Ammon's horn (tissue), 1 donor: ENCODE measurements around the gene IFNE.

Experiments
- DNase-seq: peaks from one replicate; pipeline ENCODE4 v3.0.0-alpha.2; 2016; ENCODE audit warnings: low spot score

Gene IFNE, protein sequence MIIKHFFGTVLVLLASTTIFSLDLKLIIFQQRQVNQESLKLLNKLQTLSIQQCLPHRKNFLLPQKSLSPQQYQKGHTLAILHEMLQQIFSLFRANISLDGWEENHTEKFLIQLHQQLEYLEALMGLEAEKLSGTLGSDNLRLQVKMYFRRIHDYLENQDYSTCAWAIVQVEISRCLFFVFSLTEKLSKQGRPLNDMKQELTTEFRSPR

DNA sequence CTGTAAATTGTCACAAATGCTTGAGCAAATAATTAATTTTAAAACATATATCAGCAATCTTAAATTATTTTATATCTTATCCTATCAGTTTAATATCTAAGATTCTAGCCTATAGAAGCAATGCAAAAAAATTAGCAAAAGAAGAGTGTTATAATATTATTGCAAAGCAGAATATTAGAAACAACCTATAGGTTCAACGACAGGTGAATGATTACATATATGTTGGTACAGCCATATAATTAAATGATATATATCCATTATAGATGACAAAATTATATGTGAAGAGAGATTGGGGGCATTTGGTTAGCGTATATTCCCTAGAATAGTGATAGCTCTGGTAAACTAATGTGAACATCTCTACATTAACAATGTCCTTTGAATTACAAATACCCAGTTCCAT lies at the start of gene IFNE:
IFNE (minus strand) TSS at position 101 of the 400 bp plus-strand sequence. CDS start 619 bp downstream, outside the sequence.
- no peak for DNase-seq

DNA sequence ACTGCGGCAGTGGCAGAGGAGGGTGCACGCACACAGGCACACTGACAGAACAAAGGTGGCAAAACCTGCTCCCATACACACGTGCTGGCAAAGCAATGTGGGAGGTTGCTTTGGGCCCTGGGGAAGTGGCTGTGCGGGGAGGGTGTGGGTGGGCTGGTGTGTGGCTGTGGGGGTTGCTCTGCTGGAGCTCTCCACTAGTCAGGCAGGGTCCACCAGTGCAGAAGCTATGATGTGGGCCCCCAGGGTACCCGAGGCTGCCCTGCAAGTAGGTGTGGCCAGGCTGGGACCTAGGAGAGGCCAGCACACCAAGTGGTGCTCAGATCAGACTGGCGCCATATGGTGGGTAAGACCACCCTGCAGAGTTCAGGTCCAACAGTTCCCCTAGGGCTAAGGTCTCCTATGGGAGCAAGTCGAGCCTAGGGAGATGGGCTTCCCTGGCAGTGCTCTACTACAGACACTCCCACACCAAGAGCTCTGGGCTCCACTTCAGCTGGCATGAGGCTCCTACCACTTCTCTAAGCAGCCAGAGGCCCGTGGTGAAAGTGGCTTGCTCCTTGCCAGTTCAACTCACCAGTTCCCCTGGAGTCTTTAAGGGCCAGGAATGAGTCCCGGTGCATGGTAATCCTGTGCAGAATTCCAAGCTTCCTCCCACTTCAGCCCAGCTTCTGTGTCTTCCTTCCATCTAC lies 46.2 kb upstream of the IFNE start:
- no peak for DNase-seq

- DNase-seq = no peak
Measured at GRCh38 chr9:21527579-21527978, 45.5 kb upstream of the IFNE start.

DNA sequence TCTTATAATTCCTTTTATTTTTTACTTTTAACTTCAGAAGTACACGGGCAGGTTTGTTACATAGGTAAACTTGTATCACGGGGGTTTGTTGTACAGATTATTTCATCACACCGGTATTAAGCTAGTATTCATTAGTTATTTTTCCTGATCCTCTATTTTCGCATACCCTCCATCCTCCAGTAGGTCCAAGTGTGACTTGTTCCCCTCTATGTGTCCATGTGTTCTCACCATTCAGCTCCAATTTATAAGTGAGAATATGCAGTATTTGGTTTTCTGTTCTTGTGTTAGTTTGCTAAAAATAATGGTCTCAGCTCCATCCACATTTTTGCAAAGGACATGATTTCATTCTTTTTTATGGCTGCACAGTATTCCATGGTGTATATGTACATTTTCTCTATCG lies 43.1 kb upstream of the IFNE start:
- DNase-seq = no peak

DNA sequence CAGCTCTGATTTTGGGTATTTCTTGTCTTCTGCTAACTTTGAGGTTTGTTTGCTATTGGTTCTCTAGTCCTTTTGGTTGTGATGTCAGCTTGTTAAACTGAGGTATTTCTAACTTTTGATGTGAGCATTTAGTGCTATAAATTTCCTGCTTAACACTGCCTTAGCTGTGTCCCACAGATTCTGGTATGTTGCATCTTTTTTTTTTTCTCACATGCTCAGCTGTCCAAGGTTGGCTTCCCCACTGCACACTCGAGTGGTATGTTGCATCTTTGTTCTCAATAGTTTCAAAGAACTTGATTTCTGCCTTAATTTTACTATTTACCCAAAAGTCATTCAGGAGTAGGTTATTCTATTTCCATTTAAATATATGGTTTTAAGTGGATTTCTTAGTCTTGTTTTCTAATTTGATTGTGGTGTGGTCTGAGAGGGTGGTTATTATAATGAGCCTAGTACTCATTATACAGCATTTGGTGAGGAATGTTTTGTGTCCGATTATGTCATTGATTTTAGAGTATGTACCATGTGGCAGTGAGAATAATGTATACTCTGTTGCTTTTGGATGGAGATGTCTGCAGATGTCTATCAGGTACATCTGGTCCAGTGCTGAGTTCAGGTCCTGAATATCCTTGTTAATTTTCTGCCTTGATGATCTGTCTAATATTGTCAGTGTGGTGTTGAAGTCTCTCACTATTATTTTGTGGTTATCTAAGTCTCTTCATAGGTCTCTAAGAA lies 42.2 kb upstream of the IFNE start:
- no peak for DNase-seq

GRCh38 chr9:21523021-21524014 lies 41.2 kb upstream of the IFNE start:
- no peak for DNase-seq

- DNase-seq = no peak
Measured at GRCh38 chr9:21522348-21522747, 40.2 kb upstream of the IFNE start.

DNA sequence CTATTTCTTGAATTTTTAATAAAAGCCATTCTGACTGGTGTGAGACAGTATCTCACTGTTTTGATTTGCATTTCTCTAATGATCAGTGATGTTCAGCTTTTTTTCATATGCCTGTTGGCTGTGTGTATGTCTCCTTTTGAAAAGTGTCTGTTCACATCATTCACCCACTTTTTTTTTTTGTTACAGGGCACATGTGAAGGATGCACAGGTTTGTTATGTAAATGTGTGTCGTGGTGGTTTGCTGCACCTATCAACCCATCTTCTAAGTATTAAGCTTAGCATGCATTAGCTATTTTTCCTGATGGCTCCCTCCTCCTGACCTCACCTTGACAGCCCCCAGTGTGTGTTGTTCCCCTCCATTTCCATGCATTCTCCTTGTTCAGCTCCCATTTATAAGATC lies 39.3 kb upstream of the IFNE start:
- DNase-seq = no peak

DNA sequence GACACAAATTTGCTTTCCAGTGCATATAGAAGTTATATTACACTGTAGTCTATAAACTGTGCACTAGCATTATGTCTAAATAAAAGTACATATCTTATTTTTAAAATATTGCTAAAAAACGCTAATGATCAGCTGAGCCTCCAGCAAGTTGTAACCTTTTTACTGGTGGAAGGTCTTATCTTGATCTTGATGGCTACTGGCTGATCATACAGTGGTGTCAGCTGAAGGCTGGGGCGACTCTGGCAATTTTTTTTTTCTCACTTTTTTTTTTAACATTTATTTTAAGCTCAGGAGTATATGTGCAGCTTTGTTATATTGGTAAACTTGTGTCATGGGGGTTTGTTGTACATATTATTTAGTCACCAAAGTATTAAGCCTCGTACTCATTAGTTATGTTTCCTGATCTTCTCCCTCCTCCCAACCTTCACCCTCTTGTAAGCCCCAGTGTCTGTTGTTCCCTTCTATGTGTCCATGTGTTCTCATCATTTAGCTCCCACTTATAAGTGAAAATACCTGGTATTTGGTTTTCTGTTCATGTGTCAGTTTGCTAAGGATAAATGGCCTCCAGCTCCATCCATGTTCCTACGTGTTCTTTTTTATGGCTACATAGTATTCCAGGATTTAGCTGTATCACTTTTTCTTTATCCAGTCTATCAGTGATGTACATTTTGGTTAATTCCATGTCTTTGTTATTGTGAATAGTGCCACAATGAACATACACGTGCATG lies 38.6 kb upstream of the IFNE start:
- DNase-seq = no peak

GRCh38 chr9:21519855-21520434 lies 37.8 kb upstream of the IFNE start:
- no peak for DNase-seq

DNA sequence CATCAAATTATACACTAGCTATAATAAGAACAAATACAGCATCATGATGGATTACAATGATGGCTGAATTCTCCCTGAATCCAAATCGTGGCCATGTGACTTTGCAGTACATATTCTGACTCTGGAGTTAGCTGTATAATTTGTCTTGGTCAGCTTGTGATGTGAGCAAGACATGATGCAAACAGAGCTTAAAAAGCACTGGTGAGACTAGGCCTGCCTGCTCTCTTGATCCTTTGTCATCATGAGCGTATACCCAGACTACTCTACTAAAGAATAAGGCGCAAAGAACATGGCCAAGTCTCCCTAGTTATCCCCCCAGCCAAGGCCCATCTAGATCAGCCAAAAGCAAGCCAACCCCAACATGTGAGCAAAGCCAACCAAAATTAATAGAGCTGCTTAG lies 34.7 kb upstream of the IFNE start:
- DNase-seq = no peak

- DNase-seq = no peak
Measured at GRCh38 chr9:21513431-21513830, 31.3 kb upstream of the IFNE start.

DNA sequence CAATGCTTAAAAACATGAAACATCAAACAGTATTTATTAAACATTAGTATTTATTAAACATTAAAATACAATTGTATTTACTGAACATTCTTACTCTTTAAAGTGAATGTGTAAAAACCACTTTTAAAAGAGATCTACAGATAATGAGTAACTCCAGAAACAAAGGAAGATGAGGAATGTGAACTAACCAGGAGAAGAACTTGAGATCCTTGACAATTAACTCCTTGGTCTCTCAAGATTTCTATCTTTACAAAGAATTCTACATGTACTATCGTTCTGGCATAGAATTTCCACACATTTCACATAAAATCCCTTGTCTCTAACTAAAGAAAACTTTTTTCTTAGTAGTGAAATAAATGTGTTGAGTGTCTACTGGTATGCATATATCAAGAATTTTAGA lies 28.7 kb upstream of the IFNE start:
- DNase-seq = no peak

DNA sequence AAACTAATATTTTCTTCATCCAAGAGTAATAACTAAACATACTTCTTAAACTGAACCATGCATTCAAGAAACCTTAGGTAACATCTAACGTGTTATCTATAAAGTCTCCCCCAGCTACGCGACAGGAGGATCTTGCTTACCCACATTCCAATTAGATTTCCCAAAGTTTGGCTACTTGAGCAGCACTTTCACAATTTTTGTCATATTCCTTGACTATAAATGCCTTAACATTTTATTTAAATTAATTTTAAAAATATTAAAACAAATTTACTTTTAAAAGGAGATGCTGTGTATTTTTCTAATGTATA lies 25.3 kb upstream of the IFNE start:
- DNase-seq = no peak

- no peak for DNase-seq
Measured at GRCh38 chr9:21506626-21507482, 24.7 kb upstream of the IFNE start.

DNA sequence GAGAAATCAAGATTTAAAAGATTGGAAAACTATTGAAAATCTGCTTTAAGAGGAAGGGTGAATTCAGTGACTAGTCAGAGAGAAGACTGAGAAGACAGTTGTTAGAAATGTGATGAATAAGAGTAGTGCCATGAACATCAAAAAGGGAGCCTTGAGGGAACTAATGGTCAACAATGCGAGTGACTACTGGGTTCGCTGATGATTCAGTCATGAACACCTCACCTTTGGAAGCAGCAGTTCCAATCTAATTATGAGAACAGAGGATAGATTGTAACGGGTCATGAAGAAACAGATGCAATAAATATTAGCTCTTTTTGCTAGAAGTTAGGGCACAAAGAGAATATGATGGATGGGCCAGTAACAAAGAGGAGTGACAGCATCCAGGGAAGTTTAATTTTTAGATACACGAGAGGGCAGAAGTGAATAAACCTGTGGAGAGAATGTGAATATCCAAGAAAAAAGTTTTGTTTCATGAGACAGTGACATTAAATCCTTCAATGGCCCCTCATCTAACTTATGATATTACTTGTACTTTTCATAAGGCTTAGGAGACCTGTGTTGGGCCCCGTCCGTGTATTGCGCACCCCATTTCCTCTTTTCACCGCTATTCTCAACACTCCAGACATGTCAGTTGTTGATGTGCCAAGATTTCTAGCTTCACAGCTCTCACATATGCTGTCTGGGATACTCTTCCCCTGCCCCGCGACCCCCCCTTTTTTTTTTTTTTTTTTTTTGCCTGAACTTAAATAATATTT lies 23.5 kb upstream of the IFNE start:
- DNase-seq = no peak

DNA sequence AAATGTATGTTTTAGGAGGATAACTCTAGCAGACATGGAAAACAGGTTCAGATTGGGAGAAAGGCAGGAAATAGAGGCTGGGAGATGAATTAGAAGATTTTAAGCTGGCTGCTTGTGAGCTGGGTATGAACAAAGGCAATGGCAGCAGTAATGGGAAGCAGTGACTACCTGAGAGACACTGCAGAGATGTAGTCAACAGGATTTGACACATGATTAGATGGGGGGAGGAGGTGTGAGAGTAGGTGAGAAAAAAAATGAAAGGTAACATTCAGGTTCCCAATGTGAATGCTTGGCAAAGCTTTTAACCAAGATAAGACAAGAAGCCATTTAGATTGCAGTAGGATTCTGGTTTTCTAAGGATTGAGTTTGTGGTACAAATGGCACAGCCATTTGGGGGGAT lies 22.8 kb upstream of the IFNE start:
- DNase-seq = no peak

GRCh38 chr9:21504113-21504512 lies 22.0 kb upstream of the IFNE start:
- no peak for DNase-seq

DNA sequence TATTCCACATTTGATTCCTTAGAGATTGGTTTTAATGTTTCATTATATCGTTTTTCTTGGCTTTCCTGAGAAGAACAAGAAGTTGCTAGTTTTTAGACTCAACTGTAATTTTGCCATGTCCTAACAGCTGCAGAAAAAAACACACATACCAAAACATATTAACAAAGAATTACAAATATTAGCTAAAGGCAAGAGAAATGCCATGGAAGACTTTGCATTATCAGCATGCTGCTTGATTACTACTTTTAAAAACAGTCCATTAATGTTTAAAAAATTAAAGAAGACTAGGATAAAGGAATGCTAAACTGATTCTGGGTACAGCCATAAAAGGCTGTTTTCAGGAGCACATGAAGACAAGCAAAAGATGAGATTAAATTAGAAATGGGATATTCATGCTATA lies 20.5 kb upstream of the IFNE start:
- no peak for DNase-seq

DNA sequence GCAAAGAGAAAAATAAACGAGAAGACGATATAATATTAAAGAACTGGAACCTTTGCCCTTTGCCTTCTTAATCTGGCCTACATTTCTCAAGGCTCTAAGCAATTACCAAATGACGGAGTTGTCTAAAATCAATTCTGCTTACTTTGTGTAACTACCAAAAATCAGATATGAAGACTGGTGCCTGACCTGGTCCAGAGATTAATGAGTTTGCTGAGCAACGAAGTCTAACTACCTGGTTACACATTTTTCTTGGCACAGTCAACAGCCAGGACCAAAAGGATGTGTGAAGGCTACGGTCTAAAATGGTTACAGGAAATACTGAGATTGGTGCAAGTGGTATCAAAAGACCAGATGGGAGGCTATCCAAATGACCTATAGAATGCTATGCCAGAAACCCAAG lies 17.8 kb upstream of the IFNE start:
- no peak for DNase-seq
